Progenitor cell of endocrine pancreas (in vitro differentiated cells): Measurements from ENCODE around the gene TM9SF1. TPM values are rescaled to one million over a fixed set of nuclear protein-coding genes. Genes with fewer than 3 reads are reported as not detected.

Source experiments
- DNase-seq: peaks from one replicate; pipeline ENCODE4 v3.0.0; 2021; ENCODE audit warnings: low spot score; ENCODE audit not compliant: unreplicated experiment
- H3K27ac Mint-ChIP-seq: 2 replicates; pipeline ENCODE4 v1.8.0; 2021; ENCODE audit warnings: mild to moderate bottlenecking, moderate library complexity, mixed read lengths
- H3K27me3 Mint-ChIP-seq: 2 replicates; pipeline ENCODE4 v1.8.0; 2021; ENCODE audit warnings: mixed read lengths
- H3K36me3 Mint-ChIP-seq: 2 replicates; pipeline ENCODE4 v1.8.0; 2022; ENCODE audit warnings: mixed read lengths; ENCODE audit not compliant: insufficient read depth
- H3K4me1 Mint-ChIP-seq: 2 replicates; pipeline ENCODE4 v1.8.0; 2021; ENCODE audit warnings: low read depth, mixed read lengths
- H3K4me3 Mint-ChIP-seq: 2 replicates; pipeline ENCODE4 v1.8.0; 2021; ENCODE audit warnings: low read depth, mild to moderate bottlenecking, moderate library complexity, mixed read lengths
- H3K9me3 Mint-ChIP-seq: 2 replicates; pipeline ENCODE4 v1.8.0; 2021; ENCODE audit warnings: low read depth, mixed read lengths
- total RNA-seq: library from RNA; stranded (reverse); gene quantifications from 2 replicates; pipeline ENCODE4 v1.2.1, GENCODE V29; 2021
- TF ChIP-seq, protein P1 (sequence below): fragments of 200-600 bp; sonication (generic); IDR thresholded peaks from one replicate; pipeline ENCODE4 v1.5.0; 2021; ENCODE audit warnings: antibody characterized with exemption, mild to moderate bottlenecking; ENCODE audit not compliant: unreplicated experiment

The TM9SF1 gene
- total RNA-seq, 1 donor from 2014 or later, result 56.2 TPM

DNA sequence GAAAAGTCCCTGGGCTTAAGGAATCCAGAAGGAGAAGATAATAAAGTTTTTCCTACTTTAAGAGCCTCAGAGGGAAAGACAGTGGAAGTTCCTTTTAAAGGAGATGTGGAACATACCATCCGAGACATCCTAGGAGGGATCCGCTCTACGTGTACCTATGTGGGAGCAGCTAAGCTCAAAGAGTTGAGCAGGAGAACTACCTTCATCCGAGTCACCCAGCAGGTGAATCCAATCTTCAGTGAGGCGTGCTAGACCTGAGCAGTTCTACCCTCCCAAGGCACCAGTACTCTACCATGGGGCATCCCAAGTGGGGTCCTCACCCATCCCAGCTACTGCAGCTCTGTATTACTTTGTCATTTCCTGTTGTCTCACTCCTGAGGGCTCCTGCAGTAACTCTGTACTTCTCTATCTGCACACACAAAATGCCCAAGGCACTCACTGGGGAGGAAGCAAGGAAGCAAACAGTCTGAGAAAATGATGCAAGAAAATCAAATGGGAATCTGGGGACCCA lies 43.3 kb upstream of the TM9SF1 start:
- Mint-ChIP-seq H3K27ac (peak overlapping the region; percentile 65), H3K9me3 (no peaks in the 10 kb centered on the region), H3K27me3 (no peaks in the 10 kb centered on the region), H3K4me3 (no peak overlapping the region), H3K4me1 (peaks cover 11% of the 10 kb centered on the region), H3K36me3 (peaks cover 24% of the 10 kb centered on the region)
- TF ChIP-seq, protein P1, sequence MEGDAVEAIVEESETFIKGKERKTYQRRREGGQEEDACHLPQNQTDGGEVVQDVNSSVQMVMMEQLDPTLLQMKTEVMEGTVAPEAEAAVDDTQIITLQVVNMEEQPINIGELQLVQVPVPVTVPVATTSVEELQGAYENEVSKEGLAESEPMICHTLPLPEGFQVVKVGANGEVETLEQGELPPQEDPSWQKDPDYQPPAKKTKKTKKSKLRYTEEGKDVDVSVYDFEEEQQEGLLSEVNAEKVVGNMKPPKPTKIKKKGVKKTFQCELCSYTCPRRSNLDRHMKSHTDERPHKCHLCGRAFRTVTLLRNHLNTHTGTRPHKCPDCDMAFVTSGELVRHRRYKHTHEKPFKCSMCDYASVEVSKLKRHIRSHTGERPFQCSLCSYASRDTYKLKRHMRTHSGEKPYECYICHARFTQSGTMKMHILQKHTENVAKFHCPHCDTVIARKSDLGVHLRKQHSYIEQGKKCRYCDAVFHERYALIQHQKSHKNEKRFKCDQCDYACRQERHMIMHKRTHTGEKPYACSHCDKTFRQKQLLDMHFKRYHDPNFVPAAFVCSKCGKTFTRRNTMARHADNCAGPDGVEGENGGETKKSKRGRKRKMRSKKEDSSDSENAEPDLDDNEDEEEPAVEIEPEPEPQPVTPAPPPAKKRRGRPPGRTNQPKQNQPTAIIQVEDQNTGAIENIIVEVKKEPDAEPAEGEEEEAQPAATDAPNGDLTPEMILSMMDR, result no peak
- no peak for DNase-seq

DNA sequence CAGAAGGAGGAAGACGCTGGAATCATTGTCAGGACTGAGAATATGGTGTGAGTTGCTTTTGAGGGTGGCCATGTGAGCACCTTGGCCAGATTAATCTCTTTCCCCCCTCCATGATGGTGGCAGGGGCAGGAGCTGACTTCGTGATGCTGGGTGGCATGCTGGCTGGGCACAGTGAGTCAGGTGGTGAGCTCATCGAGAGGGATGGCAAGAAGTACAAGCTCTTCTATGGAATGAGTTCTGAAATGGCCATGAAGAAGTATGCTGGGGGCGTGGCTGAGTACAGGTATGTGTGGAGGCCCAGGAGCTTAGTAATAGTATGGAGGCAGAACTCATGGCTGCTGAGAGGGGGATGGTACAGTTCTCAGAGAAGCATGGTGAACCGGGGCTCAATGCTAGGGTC lies 42.9 kb upstream of the TM9SF1 start:
- Mint-ChIP-seq H3K9me3 (no peaks in the 10 kb centered on the region), H3K36me3 (peaks cover 24% of the 10 kb centered on the region), H3K4me1 (peaks cover 14% of the 10 kb centered on the region), H3K27me3 (no peaks in the 10 kb centered on the region), H3K27ac (peak overlapping the region; percentile 65), H3K4me3 (no peak overlapping the region)
- TF ChIP-seq, protein P1, result no peak
- no peak for DNase-seq

DNA sequence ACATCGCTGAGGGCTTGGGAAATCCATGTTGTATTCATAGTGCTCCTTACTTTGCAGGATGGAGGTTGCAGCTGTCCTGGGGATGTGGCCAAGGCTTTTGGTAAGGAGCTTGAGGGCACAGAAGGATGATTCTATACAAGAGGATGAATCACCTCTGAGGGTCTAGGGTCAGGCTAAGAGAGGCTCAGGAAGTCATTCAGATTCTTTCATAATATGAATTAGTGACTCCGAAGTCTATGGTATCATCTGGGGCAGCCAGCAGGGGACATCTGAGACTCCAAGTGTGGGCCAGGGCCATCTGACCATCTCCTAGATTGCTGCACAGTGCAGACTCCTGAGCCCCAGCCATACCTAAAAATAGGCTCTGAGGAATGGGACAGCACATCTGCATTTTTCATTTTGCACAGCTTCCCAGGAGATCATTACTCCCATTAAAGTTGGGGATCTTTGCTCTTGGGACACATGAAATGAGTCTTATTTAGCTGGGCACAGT lies 42.3 kb upstream of the TM9SF1 start:
- no peak overlapping the region for H3K4me3 Mint-ChIP-seq
- H3K9me3 Mint-ChIP-seq, result no peaks in the 10 kb centered on the region
- peaks cover 24% of the 10 kb centered on the region for H3K36me3 Mint-ChIP-seq
- DNase-seq, result no peak
- no peak overlapping the region for H3K27ac Mint-ChIP-seq
- TF ChIP-seq, protein P1, result no peak
- H3K27me3 Mint-ChIP-seq, result no peaks in the 10 kb centered on the region
- peaks cover 12% of the 10 kb centered on the region for H3K4me1 Mint-ChIP-seq

DNA sequence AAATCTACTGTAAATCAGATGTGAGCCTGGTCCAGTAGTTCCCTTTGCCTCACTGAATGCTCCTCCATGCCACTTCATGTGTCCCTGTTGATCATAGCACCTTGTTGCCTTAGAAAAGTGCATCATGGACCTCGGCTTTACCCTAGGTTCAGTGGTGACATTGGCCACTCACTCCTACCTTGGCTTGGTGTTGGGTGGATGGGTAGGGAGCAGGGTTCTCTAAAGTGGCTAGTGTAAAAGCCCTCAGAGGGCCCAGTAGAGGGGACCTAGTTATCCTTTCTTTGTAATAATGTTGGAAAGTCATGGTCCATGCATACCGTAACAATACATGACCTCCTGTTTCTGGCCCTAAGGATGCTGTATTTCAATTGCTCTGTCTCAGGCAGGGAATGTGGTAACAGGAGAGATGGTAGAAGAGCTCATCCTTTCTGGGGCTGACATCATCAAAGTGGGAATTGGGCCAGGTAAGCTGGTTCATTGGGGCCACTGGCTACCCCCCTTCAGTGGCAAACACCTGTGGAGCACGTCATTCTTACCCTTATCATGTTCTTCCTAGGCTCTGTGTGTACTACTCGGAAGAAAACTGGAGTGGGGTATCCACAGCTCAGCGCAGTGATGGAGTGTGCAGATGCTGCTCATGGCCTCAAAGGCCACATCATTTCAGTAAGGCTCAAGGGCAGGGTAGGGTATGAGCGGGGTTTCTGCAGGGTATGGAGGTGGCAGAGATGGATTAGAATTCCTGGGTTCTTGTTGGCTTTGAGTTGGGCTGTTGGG lies 41.6 kb upstream of the TM9SF1 start:
- DNase-seq, result no peak
- H3K36me3 Mint-ChIP-seq, result peaks cover 24% of the 10 kb centered on the region

More for the DNA sequence above, 41.6 kb upstream of the TM9SF1 start:
- Mint-ChIP-seq H3K9me3 (no peaks in the 10 kb centered on the region), H3K4me1 (peaks cover 12% of the 10 kb centered on the region), H3K4me3 (no peak overlapping the region), H3K27ac (no peak overlapping the region), H3K27me3 (no peaks in the 10 kb centered on the region)
- TF ChIP-seq, protein P1, result no peak
